ENCODE results near the gene SGCA.

SGCA gene

DNA sequence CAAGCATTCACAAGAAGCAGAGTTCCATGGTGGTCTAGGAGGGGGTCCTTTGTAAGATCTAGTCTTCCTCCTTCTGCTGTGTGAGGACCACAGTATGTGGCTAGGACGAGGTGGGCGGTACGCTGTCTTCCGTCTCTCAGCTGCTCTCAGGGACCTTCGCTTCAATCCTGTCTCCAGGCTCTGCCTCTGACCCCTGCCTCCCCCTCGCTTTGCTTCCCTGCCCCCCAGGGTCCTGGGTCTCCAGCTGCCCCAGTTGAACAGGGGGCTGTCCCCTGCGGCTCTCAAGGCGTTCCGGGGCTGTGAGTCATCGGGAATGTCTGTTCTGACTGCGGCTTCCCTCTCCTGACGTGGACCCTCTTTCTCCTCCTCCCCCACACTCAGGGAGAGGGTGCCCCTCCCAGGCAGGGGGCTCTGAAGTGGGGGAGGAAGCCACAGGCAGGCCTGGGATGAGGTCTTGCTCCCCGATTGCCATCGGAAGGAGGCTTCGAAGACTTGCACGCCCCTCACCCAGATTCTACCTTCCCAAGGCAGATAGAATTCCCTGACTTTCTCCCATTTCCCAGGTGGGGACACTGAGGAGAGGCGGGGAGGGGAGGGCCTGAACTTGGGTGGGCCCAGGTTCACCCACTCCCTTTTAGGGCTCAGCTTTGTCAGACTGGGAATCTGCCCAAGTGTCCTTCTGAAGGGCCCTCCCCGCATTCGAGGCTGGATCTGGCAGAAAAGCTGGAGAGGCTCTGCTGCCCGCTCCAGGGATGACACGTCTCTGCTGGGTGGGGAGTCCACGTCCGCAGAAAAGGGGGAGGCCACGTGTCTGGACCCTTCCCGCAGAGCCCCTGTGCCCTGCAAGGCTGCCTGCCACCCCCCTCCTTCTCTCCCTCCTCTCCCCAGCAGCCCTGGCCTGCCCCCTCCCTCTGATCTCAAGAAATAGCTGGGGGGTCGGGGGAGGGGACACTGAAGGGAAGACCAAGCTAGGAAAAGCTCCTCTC lies 44.7 kb downstream of the SGCA start:
- peak; percentile 50 for DNase-seq

DNA sequence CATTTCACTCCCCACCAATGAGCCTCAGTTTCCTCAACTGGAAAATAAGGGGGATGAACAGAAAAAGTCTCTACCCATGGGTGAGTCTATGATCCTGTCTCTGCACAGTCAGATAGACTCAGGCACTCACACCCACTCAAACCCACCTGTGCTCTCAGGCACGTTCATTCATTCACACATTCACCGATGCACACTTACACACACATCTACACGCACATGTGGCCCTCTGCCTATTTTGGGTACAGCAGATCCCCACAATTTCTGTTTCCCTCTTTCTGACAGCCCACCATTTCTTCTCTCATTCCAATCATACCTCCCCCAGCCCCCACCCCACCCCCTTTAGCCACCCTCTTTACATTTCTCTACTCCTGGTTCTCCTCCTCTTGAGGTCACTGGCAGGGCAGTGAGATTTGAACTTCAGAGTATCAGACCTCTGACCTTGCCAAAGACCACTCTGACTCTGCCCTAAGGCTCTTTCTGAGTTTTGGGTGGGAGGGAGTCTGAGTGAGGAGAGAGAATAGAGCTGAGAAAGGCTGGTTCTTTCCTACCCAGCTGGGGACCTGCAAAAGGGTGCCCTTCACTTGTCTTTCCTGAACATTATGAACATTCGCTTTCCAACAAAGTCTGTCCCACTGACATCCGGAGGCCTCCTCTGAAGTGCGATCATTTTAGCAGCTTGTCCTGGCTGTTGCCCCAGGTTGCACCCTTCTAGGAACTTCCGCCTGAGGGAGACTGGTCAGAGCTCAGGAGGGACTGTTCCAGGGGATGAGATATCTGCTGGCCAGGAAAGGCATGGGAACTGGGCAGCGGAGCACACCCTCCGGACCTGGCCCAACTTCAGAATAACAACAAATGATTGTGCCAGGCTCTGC lies 45.7 kb downstream of the SGCA start:
- DNase-seq = no peak

DNA sequence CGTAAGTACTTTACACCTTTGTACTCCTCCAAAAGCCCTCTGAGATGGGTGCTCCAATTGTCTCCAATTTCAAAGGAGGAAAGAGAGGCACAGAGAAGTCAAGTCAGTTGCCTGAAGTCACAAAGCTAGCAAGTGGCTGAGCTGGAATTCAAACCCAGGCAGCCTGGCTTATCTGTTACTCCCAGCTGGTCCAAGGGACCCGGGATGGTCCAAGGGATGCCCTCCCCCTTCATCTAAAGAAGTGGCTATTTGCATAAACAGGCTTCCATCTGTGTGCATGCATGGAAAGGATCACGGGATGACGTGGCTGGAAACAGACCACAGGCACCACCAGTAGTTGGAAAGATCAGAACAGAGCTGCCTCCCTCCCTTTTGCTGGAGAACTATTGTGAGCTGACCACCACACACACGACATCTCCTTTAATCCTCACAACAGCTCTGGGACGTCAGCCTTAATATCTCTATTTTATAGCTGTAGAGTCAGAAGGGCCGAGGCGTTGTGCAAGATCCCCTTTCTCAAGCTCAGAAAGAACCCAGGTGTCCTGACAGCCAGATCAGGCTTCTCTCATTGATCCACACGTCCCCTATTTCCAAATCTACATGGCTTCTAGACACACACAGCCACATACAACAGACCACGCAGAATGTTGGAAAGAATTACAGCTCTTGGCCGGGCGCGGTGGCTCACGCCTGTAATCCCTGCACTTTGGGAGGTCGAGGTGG lies 46.5 kb downstream of the SGCA start:
- no peak for DNase-seq

DNA sequence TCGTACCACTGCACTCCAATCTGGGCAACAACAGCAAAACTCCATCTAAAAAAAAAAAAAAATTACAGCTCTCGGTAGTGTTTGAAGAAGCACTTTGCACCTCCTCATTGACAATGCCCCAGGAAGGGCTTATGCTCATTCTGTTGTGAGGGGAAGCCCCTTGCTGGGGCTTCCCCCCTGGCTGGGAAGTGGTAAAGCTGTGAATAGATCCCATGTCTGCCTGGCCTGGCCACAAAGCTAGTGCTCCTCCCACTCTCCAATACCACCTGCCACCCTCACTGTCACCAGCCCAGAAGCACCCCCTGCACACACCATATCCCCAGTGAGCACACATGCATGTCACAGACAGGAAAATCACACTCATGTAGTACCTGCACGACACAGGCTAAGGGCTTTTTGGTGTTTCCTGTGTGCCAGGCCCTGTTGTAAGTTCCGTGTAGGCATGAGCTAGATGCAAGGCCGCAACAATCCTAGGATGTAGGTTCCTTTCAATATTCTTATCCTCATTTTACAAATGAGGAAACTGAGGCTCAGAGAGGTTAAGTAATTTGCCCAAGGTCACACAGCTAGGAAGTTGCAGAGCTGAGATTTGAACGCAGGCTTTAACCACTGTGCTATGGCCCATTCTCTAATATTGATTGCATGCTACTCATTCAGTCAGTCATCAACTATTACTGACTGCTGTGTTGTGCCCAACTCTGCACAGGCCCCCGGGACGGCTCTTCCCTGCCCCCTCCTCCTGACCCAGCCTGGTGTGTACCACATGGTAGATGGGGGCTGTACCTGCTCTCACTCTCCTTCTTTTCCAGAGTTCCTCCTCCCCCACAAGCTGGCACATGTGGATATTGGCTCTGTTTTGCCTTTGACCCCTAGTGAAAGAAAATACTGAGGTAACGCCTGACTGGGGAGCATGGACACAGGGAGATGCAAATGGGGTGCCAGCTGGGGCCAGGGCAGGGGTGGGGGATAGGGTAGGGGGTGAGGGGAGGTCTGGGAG lies 47.5 kb downstream of the SGCA start:
- peak; percentile 61 for DNase-seq

DNA sequence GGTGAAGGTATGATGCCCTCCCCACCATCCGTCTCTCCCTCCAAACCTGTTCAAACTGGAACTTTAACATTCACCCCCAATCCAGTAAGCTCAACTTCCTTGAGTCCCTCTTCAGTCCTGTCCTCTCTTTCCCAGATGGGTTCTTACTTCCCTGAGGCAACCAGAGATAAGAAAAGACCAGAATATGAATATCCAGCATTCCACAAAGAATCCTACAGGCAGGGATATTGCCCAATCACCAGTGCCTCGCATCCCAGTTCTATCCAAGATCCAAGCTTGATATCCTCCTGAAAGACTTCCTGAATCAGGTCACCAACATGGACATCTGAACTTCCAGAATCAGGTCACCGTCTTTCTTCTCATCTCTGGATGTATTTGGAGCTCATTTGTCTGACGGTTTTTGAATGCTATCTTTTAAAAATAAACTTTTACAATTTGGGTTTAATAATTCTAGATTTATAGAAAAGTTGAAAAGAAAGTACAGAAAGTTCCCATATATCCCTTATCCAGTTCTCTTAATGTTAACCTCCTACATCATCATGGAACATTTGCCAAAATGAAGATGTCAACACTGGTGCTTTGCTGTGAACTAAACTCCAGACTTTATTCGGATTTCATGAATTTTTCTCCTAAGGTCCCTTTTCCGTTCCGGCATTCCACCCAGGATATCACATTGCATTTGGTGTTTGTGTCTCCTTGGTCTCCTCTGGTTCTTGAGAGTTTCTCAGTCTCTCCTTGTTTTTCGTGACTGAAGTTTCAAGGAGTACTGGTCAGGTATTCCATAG lies 49.4 kb downstream of the SGCA start:
- DNase-seq = no peak

DNA sequence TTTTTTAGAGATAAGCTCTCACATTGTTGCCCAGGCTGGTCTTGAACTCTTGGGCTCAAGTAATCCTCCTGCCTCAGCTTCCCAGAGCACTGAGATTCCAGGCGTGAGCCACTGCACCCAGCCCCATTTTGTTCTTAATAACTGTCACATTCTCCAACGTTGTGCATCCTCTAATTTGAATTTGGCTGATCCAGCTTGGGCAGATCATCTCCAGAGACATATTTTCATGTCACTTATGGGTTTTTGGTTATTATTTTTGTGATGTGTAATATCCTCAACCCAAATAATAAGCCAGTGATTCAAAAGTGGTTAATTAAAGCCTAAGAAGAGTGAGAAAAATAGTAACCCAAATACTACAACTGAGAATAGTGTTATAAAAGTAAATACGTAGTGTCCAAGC lies 51.8 kb downstream of the SGCA start:
- DNase-seq = no peak

DNA sequence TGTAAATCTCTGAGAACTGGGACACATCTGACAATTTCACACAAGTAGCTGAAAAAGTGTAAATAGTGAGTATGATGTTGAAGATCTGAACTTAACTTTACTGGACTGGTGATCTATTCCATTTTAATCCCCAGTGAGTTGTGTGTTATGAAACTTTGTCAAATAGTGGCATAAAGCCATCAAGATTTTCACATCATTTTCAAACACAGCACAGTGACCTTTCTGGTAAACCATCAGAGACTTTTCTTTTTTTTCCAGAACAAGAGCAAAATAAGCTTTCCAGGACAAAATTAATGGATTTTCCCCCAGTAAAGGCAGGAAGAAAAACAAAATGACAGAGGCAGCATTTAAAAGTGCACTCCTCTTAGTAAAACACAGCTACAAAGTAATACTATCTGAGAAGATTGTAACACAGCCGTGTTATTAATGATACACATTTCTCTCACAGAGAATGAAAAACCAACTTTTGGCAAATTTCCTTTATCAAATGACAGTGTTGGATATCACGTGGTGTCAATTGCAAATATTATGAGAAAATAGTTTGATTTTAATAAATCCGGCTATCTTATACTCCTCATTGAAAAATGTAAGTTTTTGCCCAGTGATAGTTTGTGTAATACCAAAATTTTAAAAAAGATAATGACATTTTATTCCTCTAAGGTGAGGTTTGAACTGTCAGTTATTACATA lies 52.4 kb downstream of the SGCA start:
- no peak for DNase-seq

DNA sequence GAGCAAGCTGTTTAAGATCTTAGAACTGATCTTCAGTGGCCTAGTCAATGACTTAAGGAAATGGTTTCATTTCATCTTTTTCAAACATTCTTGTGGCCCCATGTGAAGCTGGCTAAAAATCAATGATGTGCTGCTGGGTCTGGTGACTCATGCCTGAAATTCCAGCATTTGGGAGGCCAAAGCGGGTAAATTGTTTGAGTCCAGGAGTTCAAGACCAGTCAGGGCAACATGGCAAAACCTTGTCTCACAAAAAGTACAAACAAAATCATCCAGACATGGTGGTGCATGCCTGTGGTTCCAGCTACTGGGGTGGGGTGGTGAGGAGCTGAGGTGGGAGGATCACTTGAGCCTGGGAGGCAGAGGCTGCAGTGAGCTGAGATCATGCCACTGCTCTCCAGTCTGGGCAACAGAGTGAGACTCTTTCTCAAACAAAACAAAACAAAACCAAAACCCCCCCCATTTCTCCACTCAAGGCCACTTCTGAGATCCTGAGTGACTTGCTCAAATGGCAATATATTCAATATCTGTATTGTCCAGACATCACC lies 53.0 kb downstream of the SGCA start:
- no peak for DNase-seq

DNA sequence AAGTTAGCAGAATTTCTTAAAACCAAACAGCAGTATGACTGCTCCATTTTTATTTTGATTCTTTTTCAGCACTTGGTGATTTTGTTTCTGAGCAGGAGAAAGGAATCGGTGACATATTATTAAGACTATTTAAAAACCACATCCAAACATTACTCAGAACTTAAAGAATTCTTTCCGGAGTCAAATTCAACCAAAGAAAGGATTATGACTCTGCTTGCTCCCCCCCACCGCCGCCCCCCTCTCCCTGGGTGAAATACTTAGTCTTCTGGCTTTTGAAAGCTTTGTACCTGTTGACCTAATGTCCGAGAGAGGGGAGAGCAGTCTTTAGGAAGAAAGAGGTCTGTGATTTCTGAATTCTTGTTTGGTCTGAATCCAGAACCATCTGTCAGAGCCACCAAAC lies 53.5 kb downstream of the SGCA start:
- no peak for DNase-seq

DNA sequence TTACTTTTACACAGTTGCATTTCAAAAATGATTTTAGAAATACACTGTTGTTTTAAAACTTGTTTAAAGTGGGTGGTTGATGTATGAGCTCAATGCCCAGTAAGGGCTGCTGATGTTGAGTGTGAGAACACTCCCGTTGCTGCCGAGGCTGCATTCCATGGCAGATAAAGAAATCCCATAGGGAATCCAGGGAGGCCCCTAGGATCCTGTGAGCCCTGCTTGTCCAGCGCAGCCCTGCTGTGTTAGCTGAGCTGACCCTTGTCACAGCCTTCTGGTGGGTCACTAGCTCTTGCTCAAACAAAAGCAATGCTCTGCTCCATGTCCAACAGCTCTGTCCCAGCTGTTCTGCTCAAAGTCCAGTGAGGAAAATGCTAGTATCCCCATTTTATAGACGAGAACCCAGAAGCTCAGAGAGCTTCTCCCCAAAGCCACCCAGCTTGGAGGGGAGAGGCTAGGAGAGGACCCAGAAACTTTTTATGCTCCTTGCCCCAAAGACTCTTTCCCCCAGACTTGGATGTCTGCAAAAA lies 54.2 kb downstream of the SGCA start:
- no peak for DNase-seq

DNA sequence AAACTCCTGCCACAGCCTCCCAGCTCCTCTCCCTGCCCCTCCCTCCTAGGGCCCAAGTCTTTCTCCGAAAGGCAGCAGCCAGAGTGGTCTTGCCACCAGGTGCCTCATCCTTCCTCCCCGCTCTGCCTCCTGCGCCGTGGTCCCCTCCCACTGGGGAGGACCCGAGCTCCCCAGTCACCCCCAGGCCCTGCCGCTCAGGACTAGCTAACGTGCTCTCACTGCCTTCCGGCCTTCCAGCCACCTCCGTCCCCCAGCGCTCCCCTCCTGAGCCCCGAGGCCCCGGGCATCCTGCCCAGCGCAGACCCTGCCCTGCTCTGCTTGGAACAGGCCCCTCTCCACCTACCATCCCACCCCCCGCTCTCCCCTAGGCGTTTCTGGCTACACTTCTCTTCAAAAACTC lies 55.0 kb downstream of the SGCA start:
- no peak for DNase-seq

DNA sequence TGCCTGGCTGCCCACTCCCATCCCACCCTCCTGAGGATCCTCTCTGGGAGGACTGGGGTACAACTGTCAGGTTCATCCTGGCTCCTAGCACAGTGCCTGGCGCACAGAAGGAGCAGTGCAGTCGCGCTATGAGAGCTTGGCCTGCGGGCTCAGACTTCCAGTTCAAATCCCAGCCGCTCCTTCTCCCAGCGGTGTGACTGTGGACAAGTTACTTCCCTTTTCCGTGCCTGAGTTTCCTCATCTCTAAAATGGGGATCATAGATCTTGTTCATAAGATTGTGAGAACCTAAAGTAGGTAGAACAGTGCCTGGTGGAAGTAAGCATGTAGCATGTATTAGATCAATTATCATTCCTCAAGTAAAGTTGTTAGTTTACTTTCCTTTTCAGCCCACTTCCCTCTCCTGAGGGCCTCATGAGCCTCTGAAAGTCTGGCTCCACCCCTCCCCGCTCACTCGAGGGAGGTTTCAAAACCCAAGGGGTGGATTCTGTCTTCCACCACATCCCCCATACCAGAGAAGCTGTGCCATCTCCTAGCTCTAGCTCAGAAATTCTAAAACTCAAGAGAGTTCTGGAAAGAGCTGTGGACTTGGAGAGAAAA lies 55.6 kb downstream of the SGCA start:
- no peak for DNase-seq

DNA sequence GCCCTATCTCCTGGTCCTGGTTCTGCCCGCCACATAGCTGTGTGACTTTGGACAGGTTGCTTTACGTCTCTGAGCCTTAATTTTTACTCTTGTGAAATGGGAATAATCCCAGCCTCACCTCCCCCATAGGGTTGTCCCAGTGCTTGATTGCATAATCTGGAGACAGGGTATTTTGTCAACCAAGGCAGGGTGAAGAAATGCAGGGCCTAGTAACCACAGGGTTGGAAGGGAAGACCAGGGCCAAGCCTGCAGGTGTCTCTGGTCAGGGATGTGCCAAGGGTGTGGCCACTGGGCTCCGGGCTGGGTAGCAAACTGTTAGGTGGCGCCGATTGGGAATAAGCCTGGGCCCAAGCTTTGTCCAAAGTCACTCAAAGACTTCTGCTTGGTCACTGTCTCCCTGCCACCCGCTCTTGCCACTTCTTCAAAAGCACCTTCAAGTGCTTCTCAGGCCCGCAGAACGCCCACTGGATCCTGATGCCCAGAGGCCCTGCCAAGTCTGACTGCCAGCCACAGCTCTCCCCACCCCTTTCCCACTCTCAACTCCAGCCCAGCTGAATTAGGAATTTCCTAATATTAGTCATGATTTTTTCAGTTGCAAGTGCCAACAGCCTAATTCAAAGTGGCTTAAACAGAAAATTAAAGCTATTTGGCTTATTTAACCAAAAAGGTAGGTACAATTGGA lies 56.2 kb downstream of the SGCA start:
- no peak for DNase-seq

DNA sequence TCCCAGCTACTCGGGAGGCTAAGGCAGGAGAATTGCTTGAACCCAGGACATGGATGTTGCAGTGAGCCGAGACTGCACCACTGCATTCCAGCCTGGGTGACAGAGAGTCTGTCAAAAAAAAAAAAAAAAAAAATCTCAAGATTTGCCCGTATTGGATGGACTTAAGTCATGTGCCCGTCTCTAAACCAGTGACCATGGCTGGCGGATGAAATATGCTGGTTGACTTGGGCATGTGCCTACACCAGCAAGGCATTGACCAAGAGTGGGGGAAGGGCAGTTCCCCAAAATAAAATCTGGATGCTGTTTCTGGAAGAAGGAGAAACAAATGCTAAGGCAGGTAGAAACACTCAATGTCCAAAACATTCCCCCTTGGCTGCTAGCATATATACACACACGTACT lies 57.1 kb downstream of the SGCA start:
- no peak for DNase-seq
